Peyer's patch (tissue), 4 donors: ENCODE measurements around the gene CYB5RL. TPM values are rescaled to one million over a fixed set of nuclear protein-coding genes. Genes with fewer than 3 reads are reported as not detected.
"Not testable (repeated sequence)": the region's sequence is repeated elsewhere in the genome, so short reads cannot be mapped to it uniquely, and the experiment has no call there.

Source experiments
- DNase-seq, 3 donors: peaks; one replicate each; pipeline ENCODE4 v3.0.0-alpha.2; 2017 to 2019
- H3K27ac ChIP-seq, 4 donors: fragments of 200-600 bp; sonication (generic); one replicate each; pipeline ENCODE4 v1.5.1; 2016 to 2019
- H3K27me3 ChIP-seq, 2 donors: fragments of 200-600 bp; sonication (generic); one replicate each; pipeline ENCODE4 v1.5.1; 2019
- H3K36me3 ChIP-seq, 3 donors: fragments of 200-600 bp; sonication (generic); one replicate each; pipeline ENCODE4 v1.5.1; 2016 to 2019
- H3K4me1 ChIP-seq, 4 donors: fragments of 200-600 bp; sonication (generic); one replicate each; pipeline ENCODE4 v1.5.1; 2016 to 2019
- H3K4me3 ChIP-seq, 4 donors: fragments of 200-600 bp; sonication (generic); 1 replicate in 3 of 4; 2 replicates in 1 of 4; pipeline ENCODE4 v1.5.1; 2016 to 2019; ENCODE audit warnings: mild to moderate bottlenecking in 1 of 4
- H3K9me3 ChIP-seq, 4 donors: fragments of 200-600 bp; sonication (generic); one replicate each; pipeline ENCODE4 v1.5.1; 2016 to 2019; ENCODE audit warnings: mild to moderate bottlenecking in 1 of 4
- POLR2A ChIP-seq, 2 donors: fragments of 450-650 bp; IDR thresholded peaks; one replicate each; pipeline ENCODE4 v1.5.1; 2017; ENCODE audit warnings: antibody characterized with exemption in 2 of 2, mild to moderate bottlenecking in 2 of 2, moderate library complexity in 2 of 2
- total RNA-seq, 4 donors: library from RNA; depleted of rRNA; stranded (reverse); fragments of >200 nt; gene quantifications; one replicate each; pipeline ENCODE4 v1.1.0, GENCODE V29; 2016
- TF ChIP-seq, protein P1 (sequence below), 6 experiments: fragments of 450-650 bp in 4 of 6; fragments of 200-600 bp in 2 of 6; sonication (generic) in 1 of 6; IDR thresholded peaks; one replicate each; pipeline ENCODE4 v1.5.1; 2017 to 2019; ENCODE audit warnings: antibody characterized with exemption in 6 of 6, mild to moderate bottlenecking in 3 of 6, moderate library complexity in 1 of 6

CYB5RL gene
- total RNA-seq, 4 donors from 2014 or later, result 3.9 to 11.5 (median 6.9) TPM

DNA sequence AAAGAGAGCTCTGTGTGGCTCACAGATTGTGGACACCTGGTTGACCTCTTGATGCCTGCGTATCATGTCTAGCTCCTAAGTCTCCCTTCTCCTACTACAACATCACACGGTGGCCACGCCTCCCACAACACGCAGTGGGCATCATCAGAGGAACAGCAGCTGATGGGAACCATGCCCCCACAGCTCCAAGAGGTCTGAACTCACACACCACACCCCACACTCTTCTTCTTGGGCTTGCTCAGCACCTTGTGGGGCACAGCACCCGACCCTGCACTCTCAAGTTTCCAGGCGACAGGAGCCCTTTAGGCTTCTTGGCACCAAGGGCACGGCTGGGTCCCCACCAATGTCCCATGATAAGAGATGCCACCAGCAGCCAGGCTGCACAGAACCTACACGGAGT is 28.2 kb downstream of the CYB5RL start:
- no peak overlapping the region for H3K4me3 ChIP-seq
- H3K4me1 ChIP-seq, result no peaks in the 10 kb centered on the region
- no peak overlapping the region for H3K27ac ChIP-seq
- TF ChIP-seq, protein P1, sequence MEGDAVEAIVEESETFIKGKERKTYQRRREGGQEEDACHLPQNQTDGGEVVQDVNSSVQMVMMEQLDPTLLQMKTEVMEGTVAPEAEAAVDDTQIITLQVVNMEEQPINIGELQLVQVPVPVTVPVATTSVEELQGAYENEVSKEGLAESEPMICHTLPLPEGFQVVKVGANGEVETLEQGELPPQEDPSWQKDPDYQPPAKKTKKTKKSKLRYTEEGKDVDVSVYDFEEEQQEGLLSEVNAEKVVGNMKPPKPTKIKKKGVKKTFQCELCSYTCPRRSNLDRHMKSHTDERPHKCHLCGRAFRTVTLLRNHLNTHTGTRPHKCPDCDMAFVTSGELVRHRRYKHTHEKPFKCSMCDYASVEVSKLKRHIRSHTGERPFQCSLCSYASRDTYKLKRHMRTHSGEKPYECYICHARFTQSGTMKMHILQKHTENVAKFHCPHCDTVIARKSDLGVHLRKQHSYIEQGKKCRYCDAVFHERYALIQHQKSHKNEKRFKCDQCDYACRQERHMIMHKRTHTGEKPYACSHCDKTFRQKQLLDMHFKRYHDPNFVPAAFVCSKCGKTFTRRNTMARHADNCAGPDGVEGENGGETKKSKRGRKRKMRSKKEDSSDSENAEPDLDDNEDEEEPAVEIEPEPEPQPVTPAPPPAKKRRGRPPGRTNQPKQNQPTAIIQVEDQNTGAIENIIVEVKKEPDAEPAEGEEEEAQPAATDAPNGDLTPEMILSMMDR (IDR thresholded peaks at IDR 0.05), result no peak
- TF ChIP-seq POLR2A (IDR thresholded peaks at IDR 0.05), result no peak
- H3K27me3 ChIP-seq, result no peaks in the 10 kb centered on the region
- DNase-seq, result no peak
- H3K36me3 ChIP-seq, result no peaks in the 10 kb centered on the region
- no peaks in the 10 kb centered on the region for H3K9me3 ChIP-seq

DNA sequence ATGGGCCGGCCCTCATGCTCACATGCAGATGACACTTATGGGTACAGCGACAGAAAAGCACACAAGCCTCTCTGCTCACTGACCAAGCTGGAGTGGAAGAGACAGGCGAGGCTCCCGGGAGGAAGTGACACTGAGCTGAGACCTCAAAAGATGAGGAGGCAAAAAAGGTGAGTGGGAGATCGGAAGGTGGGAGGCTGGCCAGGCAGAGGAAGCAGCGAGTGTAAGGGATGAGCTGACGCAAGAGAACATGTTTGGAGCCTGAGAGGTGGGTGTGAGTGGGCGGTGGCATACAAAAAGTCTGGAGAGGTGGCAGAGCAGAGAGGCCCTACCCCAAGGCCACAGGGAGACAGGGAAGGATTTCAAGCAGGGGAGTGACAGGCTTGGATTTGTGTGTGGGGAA is 28.8 kb downstream of the CYB5RL start:
- DNase-seq, result no peak
- TF ChIP-seq POLR2A (IDR thresholded peaks at IDR 0.05), result no peak
- Histone ChIP-seq H3K27me3 (no peaks in the 10 kb centered on the region), H3K4me3 (no peak overlapping the region), H3K36me3 (no peaks in the 10 kb centered on the region), H3K27ac (no peak overlapping the region), H3K9me3 (no peaks in the 10 kb centered on the region), H3K4me1 (no peaks in the 10 kb centered on the region)

- Histone ChIP-seq H3K27ac (no peak overlapping the region), H3K4me3 (no peak overlapping the region), H3K9me3 (no peaks in the 10 kb centered on the region), H3K36me3 (no peaks in the 10 kb centered on the region), H3K4me1 (no peaks in the 10 kb centered on the region), H3K27me3 (no peaks in the 10 kb centered on the region)
- no peak for TF ChIP-seq POLR2A (IDR thresholded peaks at IDR 0.05)
- TF ChIP-seq, protein P1 (IDR thresholded peaks at IDR 0.05), result no peak
- DNase-seq, result no peak
Observed at GRCh38 chr1:54169068-54169467, 30.8 kb downstream of the CYB5RL start.

DNA sequence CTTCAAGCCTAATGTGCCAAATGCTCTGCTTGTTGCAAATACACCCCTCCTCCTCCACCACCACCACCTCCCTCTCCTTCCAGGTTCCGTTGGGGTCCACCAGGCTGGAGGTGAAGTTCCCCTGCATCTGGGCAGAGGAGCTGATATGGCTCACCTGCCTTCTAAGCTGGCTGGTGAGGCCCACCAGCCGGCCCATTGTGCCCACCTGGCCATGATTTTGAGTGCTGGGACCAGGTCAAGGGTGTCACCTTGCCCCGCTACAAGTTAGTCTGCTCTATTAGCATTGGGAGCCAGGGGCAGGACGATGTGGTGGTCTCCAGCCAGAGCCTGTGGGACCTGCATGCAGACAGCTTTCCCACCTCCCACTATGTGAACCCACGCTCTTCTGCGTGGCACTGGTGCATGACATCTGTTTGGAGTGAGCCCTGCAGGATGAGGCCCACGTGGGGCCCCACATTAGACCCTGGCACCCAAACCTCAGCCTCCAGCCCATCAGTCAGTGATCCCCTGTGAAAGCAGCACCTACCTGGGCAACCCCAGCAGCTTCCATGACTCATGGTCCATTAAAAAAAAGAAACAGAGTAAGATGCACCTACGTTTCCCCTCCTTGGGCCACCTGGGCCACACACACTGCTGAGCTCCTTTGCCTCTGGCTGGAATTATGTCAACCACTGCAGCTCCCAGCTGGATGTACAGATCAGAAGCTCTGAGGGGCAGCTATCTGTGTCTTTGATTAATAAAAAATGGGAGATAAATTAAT is 31.4 kb downstream of the CYB5RL start:
- H3K27me3 ChIP-seq, result no peaks in the 10 kb centered on the region
- TF ChIP-seq, protein P1 (IDR thresholded peaks at IDR 0.05), result no peak
- TF ChIP-seq POLR2A (IDR thresholded peaks at IDR 0.05), result no peak
- H3K27ac ChIP-seq, result no peak overlapping the region
- no peaks in the 10 kb centered on the region for H3K36me3 ChIP-seq
- no peak overlapping the region for H3K4me3 ChIP-seq
- no peaks in the 10 kb centered on the region for H3K9me3 ChIP-seq
- peaks cover 0 to 6% (median 0%) of the 10 kb centered on the region in 4 donors for H3K4me1 ChIP-seq
- DNase-seq, result no peak

DNA sequence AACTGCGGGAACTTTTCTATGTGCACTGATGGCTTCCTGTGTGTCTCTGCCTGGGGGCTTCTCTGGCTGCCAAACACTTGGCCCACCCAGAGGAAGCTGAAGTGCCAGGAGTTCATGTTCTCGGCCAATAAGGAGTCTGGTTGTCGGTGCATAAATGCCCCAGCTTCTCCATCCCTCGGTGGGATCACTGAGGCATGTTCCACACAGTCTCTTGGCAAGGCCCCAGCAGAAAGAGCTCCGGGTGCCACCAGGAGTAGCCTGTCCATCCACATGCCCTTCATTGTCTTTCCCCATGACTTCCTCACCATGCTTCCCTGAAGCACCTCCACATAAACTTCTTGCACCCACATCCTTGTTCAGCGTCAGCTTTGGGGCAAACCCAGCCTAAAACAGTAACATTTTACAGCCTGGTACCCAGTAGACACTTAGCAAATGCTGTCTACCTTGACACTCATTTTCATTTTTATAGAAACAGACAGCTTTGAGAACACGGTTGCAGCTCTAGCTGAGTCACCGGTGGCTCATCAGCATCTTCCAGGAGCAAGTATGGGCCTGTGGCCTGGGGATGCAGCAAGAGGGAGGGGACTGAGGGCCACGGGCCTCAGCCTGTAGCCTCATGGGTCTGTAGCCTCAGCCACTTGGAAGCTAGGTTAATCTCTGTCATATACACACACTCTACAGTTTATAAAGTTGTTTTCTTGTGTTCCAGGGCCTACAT is 32.2 kb downstream of the CYB5RL start:
- DNase-seq, result no peak
- no peak for TF ChIP-seq POLR2A (IDR thresholded peaks at IDR 0.05)
- TF ChIP-seq, protein P1 (IDR thresholded peaks at IDR 0.05), result no peak
- no peaks in the 10 kb centered on the region for H3K9me3 ChIP-seq
- H3K4me1 ChIP-seq, result peaks cover 0 to 13% (median 0%) of the 10 kb centered on the region in 4 donors
- no peaks in the 10 kb centered on the region for H3K27me3 ChIP-seq
- H3K4me3 ChIP-seq, result no peak overlapping the region
- no peak overlapping the region for H3K27ac ChIP-seq
- H3K36me3 ChIP-seq, result no peaks in the 10 kb centered on the region

DNA sequence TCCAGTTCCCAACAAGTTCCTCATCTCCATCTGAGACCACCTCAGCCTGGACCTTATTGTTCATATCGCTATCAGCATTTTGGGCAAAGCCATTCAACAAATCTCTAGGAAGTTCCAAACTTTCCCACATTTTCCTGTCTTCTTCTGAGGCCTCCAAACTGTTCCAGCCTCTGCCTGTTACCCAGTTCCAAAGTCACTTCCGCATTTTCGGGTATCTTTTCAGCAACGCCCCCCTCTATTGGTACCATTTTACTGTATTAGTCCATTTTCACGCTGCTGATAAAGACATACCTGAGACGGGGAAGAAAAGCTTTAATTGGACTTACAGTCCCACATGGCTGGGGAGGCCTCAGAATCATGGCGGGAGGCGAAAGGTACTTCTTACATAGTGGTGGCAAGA is 33.5 kb downstream of the CYB5RL start:
- peaks cover 0 to 13% (median 0%) of the 10 kb centered on the region in 4 donors for H3K4me1 ChIP-seq
- H3K27ac ChIP-seq, H3K27me3 ChIP-seq, H3K36me3 ChIP-seq, H3K4me3 ChIP-seq, H3K9me3 ChIP-seq, DNase-seq: not testable (repeated sequence)
